WERI-Rb-1 (cell line): ENCODE data around the gene MISP.
"Not testable (repeated sequence)": the region's sequence is repeated elsewhere in the genome, so short reads cannot be mapped to it uniquely, and the experiment has no call there.

ENCODE experiments used
- DNase-seq: peaks from one replicate; pipeline ENCODE4 v3.0.0-alpha.2; 2020
- H3K27ac ChIP-seq: fragments of 250-450 bp; sonication (Bioruptor Pico); 2 replicates; pipeline ENCODE4 v1.5.1; 2020; ENCODE audit warnings: mild to moderate bottlenecking, moderate library complexity
- H3K27me3 ChIP-seq: fragments of 250-450 bp; sonication (Bioruptor Pico); 2 replicates; pipeline ENCODE4 v1.5.1; 2021; ENCODE audit warnings: mild to moderate bottlenecking, low read depth, moderate library complexity; ENCODE audit not compliant: insufficient read depth, severe bottlenecking
- H3K36me3 ChIP-seq: fragments of 250-450 bp; sonication (Bioruptor Pico); 2 replicates; pipeline ENCODE4 v1.5.1; 2020; ENCODE audit warnings: mild to moderate bottlenecking, moderate library complexity
- H3K4me3 ChIP-seq: 2 replicates; pipeline ENCODE4 v1.5.1; 2011; ENCODE audit warnings: low read depth, mild to moderate bottlenecking, control low read depth, low read length
- H3K9me3 ChIP-seq: fragments of 250-450 bp; sonication (Bioruptor Pico); 2 replicates; pipeline ENCODE4 v1.5.1; 2021; ENCODE audit warnings: mild to moderate bottlenecking, moderate library complexity; ENCODE audit not compliant: severe bottlenecking
- TF ChIP-seq, protein P1 (sequence below): IDR thresholded peaks from 2 replicates; pipeline ENCODE4 v1.5.1; 2011; ENCODE audit warnings: low read depth, mild to moderate bottlenecking, control low read depth, inconsistent platforms, low read length

The MISP gene

DNA sequence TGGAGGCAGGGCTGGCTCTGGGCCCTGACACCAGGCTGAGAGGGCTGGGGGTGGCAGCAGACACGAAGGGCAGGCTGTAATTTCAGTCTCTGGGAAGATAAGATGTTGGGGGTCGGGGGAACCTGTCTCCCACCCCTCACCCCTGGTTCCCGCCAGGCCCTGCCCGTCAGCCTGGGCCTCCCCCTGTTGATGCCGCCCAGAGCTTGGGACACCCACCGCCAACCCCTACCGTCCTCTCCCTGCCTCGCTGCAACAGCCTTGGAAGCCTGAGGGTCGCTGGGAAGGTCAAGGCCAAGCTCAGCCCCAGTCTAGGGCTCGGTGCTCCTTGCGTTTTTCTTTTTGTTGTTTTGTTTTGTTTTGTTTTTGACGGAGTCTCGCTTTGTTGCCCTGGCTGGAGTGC lies 27.7 kb upstream of the MISP start:
- H3K27ac ChIP-seq = no peak overlapping the region
- H3K27me3 ChIP-seq = no peaks in the 10 kb centered on the region
- TF ChIP-seq, protein P1, sequence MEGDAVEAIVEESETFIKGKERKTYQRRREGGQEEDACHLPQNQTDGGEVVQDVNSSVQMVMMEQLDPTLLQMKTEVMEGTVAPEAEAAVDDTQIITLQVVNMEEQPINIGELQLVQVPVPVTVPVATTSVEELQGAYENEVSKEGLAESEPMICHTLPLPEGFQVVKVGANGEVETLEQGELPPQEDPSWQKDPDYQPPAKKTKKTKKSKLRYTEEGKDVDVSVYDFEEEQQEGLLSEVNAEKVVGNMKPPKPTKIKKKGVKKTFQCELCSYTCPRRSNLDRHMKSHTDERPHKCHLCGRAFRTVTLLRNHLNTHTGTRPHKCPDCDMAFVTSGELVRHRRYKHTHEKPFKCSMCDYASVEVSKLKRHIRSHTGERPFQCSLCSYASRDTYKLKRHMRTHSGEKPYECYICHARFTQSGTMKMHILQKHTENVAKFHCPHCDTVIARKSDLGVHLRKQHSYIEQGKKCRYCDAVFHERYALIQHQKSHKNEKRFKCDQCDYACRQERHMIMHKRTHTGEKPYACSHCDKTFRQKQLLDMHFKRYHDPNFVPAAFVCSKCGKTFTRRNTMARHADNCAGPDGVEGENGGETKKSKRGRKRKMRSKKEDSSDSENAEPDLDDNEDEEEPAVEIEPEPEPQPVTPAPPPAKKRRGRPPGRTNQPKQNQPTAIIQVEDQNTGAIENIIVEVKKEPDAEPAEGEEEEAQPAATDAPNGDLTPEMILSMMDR = no peak

DNA sequence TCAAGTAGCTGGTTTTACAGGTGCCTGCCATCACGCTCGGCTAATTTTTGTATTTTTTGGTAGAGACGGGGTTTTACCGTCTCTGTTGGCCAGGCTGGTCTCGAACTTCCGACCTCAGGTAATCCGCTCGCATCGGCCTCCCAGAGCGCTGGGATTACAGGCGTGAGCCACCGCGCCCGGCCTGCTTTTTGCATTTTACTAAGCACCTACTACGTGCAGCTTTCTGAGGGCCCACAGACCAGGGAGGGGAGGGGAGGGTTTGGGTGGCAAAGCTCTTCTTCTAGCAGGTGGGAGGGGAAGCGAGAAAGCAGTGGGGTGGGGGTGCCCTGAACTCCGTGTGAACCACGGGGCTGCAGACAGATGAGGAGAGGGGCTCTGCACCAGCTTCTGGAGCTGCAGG lies 27.2 kb upstream of the MISP start:
- DNase-seq = no peak

More for the DNA sequence above, 27.7 kb upstream of the MISP start:
- Histone ChIP-seq H3K36me3 (peaks cover 28% of the 10 kb centered on the region), H3K4me3 (no peak overlapping the region), H3K9me3 (no peaks in the 10 kb centered on the region)
- no peak for DNase-seq

DNA sequence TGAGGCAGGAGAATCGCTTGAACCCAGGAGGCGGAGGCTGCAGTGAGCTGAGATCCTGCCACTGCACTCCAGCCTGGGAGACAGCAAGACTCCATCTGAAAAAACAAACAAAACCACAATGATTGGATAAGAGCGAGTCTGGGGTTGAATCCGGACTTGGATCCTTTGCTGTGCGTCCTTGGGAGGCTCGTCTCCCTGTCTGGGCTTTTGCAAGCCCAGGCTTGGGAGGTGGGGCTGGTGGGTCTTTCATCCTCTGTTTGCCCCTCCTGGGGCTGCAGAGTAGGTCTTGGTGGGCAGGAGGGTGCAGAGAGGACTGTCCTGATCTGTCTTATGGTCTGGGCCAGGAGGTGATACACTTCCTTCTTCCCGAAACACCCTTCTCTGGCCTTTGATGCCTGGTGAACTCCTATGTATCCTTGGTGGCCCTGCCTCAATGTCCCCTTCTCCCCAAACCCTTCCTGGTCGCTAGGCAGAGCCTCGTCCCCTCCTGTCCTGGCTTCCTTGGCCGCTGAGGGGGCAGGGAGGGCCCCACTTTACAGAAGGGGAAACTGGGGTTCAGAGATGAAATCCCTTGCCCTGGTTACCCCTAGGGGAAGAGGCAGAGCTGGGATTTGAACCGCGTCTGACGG lies 25.3 kb upstream of the MISP start:
- H3K27me3 ChIP-seq = no peaks in the 10 kb centered on the region
- no peaks in the 10 kb centered on the region for H3K9me3 ChIP-seq
- TF ChIP-seq, protein P1 = no peak
- peaks cover 42% of the 10 kb centered on the region for H3K36me3 ChIP-seq
- H3K27ac ChIP-seq = no peak overlapping the region
- DNase-seq = no peak
- H3K4me3 ChIP-seq = no peak overlapping the region

More for the DNA sequence above, 27.2 kb upstream of the MISP start:
- H3K27ac ChIP-seq = no peak overlapping the region
- peaks cover 33% of the 10 kb centered on the region for H3K36me3 ChIP-seq
- H3K9me3 ChIP-seq = no peaks in the 10 kb centered on the region
- H3K27me3 ChIP-seq = no peaks in the 10 kb centered on the region
- TF ChIP-seq, protein P1 = no peak
- no peak overlapping the region for H3K4me3 ChIP-seq

DNA sequence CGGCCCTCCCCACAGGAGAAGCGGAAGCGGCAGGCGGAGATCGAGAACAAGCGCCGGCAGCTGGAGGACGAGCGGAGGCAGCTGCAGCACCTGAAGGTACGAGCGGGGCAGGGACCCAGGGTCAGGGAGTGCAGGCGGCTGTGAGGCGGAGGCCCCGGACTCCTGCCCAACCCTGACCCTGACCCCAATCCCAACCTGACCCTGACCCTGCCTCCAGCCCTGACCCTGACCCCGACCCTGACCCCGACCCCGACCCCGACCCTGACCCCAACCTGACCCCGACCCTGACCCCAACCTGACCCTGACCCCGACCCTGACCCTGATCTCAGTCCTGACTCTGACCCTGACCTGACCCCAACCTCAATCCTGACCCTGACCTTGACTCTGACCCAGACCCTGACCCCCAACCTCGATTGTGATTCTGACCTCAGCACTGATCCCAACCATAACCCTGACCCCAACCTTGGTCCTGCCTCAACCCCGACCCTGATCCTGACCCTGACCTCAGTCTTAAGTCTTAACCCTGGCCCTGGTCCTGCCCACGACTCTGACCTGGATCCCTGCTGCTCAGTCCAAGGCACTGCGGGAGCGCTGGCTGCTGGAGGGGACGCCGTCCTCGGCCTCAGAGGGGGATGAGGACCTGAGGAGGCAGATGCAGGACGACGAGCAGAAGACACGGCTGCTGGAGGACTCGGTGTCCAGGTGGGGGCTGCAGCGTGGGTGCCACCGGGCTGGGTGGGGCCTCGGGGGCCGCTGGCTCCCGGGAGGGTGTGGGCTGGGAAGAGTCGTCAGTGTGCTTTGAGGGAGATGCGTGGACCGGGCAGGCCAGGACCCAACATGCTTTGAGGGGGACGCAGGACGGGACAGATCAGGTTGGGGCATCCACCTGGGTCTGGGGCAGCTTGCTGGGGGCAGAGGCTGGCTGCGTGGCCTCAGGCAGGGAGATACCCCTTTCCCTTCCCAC lies 23.6 kb upstream of the MISP start:
- no peaks in the 10 kb centered on the region for H3K9me3 ChIP-seq
- TF ChIP-seq, protein P1 = no peak
- H3K27me3 ChIP-seq = no peaks in the 10 kb centered on the region
- H3K27ac ChIP-seq = no peak overlapping the region
- no peak overlapping the region for H3K4me3 ChIP-seq
- DNase-seq = no peak
- H3K36me3 ChIP-seq = peaks cover 56% of the 10 kb centered on the region

DNA sequence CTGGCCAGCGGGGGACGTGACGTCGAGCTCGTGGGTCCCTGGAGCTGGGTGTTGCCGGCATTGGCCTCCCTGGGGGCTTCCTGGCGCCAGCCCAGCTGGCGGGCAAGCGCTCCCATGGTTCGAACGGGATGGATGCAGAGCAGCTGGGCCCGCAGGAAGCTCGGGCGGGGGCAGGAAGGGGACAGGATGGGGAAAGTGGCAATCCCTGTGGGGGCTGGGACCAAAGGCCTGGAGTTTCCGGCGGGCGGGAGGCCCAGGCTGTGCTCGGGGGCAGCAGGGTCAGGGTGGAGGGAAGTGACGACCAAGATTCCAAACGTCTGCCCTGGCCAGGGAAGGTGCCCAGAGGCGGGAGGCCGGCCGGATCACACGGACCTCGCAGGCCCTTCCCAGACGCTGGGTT lies 22.9 kb upstream of the MISP start:
- Histone ChIP-seq H3K27ac (no peak overlapping the region), H3K27me3 (no peaks in the 10 kb centered on the region), H3K4me3 (no peak overlapping the region), H3K36me3 (peaks cover 57% of the 10 kb centered on the region), H3K9me3 (no peaks in the 10 kb centered on the region)
- DNase-seq = no peak
- TF ChIP-seq, protein P1 = no peak

DNA sequence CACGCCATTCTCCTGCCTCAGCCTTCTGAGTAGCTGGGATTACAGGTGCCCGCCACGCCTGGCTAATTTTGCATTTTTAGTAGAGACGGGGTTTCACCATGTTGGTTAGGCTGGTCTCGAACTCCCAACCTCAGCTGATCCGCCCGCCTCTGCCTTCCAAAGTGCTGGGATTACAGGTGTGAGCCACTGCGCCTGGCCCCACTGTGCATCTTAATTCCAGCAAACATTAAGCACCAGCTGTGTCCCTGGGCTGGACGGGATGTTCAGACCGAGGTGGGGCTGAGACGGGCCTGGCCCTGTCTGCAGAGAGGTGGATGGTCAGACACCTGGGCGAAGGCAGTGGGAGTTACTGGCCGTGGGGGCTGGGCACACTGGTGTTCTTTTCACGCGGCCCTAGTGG lies 21.3 kb upstream of the MISP start:
- H3K27me3 ChIP-seq, H3K27ac ChIP-seq: not testable (repeated sequence)

More for the DNA sequence above, 21.3 kb upstream of the MISP start:
- not testable (repeated sequence) for DNase-seq, H3K9me3 ChIP-seq, H3K4me3 ChIP-seq
- H3K36me3 ChIP-seq = peaks cover 67% of the 10 kb centered on the region
